Measurements from ENCODE around the gene KRT26.
"Not testable (repeated sequence)": the region's sequence is repeated elsewhere in the genome, so short reads cannot be mapped to it uniquely, and the experiment has no call there.

KRT26 gene, protein sequence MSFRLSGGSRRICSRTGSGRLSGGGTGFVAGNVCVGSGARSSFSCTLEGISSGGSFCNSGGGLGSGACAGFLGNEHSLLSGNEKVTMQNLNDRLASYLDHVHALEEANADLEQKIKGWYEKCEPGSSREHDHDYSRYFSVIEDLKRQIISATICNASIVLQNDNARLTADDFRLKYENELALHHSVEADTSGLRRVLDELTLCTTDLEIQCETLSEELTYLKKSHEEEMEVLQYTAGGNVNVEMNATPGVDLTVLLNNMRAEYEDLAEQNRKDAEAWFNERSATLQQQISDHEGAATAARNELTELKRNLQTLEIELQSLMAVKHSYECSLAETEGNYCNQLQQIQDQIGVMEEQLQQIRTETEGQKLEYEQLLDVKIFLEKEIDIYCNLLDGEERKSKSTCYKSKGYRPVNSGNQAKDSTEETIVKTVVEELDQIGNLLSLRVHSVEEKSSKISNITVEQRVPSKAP

DNA sequence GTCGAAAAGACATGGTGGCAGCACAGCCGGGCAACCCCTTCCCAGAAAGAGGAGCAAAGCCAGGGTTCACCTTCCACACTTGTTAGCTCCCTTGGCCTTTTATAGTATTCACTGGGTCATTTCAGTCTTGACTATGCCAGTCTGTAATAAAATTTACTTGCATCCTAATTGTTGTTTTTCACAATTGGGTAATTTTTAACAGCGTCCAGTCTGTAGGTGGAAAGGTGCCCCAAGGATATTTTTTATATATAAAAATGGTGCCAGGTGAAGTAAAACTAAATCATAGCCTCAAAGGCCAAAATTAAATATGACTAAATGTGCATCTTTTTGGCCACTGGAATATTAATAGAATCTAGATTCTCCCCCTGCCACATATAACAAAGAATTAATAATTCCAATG lies at the start of gene KRT26:
TSS of gene KRT26 (minus strand) at position 101 of the 400 bp plus-strand sequence. CDS start at position 13, 88 bp downstream.
- no peak for DNase-seq (ENCODE audit: low spot score)

DNA sequence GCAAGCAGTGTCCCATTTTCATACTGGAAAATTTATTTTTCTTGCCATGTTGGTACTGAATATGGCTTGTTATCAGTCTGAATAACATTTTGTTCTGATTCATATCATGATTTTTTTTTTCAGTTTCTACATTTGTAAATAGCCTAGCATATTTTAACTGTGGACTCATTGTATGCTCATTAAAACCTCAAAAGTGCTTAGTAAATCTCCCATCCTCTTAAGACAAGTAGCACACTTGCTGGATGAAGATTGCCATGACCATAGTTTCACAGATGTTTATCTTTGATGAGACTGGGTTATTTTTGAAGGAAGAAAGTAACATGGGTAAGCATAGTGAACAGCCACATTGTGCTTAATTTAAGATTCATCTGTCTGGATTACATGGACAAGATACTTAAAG lies 49.5 kb upstream of the KRT26 start:
- no peak for DNase-seq (ENCODE audit: low spot score)

DNA sequence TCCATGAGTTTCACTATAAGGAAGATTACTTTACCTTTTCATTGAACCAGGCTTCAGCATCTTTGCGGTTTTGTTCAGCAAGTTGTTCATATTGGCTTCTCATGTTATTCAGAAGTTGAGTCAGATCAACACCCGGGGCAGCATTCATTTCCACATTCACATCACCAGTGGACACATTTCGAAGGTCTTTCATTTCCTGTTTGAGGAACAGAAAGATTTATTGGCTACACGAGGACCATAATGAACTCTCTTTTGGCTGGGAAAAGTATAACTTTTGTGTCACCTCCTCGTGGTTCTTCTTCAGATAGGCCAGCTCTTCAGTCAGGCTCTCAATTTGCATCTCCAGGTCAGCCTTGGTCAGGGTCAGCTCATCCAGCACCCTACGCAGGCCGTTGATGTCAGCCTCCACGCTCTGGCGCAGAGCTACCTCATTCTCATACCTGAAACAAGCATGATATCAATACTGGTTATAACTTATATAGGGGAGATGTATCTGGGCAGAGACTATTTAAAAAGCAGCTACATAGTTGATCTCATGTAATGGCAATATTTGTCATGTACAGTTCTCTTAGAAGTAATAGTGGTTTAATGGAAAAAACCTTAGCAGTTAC lies 48.3 kb upstream of the KRT26 start:
- DNase-seq (ENCODE audit: low spot score) = no peak

DNA sequence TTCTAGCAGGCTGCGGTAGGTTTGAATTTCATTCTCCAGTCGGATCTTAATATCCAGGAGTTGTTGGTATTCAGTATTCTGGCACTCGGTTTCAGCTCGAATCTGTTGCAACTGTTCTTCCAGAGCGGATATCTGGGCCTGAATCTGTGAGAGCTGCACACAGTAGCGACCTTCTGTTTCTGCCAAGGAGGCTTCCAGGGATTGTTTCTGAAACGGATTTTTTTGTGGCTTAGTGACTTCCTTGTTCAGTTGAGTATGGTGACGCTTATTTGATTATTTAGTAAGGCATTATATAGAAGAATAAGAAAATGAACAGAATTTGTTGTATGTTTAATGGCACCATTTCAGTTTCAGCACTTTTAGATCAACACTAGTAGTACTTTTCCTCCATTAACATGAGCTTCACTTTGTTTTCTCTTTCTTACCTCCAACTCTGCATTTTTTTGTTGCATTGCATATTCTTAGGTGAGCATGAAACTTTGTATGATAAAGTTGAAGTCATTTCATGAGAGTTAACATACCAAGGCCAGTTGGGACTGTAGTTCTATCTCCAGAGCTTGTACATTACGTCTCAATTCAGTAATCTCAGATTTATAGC lies 47.6 kb upstream of the KRT26 start:
- peak; percentile 18 for DNase-seq (ENCODE audit: low spot score)

DNA sequence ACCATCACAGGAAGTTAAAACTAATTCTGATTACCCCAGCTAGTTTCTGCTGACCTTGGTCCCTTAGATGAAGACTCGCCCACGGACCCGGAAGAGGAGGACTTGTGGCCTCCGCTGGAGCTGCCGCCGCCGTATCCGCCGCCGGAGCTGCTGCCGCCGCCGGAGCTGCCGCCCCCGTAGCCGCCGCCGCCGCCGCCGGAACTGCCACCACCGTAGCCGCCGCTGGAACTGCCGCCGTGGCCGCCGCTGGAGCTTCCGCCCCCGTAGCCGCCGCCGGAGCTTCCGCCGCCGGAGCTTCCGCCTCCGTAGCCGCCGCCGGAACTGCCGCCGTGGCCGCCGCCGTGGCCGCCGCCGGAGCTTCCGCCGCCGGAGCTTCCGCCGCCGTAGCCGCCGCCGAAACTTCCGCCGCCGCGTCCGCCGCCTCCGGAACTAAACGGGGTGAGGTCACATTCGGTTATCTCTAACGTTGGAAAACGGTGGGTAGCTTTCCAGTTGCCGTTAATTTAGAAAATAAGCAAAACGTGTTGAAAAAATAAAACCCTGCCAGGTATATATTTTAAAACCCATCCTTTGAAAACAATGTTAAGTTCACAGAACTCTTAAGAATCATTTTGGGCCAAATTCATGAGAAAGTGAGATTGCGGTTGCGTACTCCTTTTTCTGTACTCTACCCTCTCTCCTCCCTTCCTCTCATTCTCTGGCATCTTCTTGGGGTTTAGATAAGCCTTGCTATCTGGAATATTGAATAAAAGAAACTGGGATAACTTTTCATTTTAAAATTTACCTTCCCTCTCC lies 46.9 kb upstream of the KRT26 start:
- DNase-seq (ENCODE audit: low spot score) = peak; percentile 82

DNA sequence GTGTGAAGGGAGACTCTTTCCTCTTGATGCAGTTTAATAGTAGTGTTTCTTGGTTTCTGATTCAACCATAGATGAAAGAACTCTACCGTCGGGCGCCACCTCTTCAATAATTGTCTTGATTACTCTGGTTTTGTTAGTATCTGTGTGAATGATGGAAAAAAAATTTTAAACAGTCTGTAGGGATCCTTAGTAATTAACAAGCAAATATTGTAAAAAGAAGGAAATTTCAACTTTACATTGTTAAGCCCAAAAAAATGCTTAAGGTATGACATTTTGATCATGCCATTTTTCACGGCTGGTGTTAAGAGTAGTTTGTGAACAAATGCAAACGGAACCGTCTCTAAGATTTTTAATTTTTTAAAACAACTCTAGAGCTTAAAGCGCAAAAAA lies 46.3 kb upstream of the KRT26 start:
- no peak for DNase-seq (ENCODE audit: low spot score)

DNA sequence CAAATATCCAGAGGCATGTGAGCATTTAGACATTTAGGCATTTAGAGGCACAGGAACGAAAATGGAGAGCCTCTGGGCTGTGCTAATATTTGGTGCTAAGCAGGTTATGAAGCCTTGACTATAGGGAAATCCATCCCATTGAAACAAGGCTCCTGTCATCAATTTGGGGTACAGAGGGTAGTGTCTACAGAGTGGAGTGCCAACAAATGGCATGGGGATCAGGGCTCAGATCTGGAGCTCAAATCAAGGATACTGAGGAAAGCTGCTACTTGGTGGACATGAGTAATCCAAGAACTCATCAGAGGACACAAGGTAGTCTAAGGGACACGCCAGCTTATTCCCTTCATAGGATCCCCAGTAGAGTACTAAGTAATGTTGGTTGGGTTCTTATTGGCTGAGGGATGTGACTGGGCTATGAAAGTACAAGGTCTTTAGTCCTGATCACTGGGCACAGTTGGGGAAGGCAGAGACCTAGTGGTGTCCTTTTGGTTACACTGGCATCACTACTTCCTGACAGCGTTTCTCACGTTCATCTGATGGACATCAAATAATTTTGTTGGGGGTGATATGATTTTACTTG lies 45.2 kb upstream of the KRT26 start:
- DNase-seq (ENCODE audit: low spot score) = no peak

DNA sequence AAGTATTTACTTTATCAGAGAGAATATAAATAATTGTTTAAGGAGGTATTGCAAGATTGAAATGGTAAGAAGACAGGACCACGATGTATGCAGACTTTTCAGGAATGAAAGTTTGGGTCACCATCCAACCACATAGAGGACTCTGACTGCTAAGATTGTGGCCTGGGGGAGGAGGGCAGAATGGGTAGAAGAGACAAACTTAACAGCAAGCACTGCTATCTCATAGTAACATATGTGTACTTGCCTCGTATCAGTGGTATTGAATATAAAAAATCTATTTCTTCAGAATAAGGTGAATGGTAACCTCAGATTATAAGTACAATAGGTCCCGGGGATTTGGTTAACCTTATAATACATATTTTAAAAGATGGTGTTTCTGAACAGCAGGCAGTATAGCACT lies 44.6 kb upstream of the KRT26 start:
- no peak for DNase-seq (ENCODE audit: low spot score)

DNA sequence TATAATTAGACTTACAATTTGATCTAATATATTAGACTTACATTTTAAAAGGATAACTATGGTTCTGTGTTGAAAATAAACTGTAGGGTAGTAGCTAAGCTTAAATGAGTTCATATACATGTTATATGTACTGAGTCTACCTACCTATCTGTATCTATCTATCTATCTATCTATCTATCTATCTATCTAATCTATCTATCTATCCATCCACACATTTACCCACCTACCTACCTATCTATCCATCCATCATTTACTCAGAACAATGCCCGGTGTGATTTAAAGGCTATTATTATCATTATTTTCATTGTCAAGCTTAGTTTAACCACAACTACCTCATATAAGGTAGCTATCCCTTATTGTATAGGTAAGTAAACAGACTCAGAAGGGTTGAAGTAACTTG lies 43.4 kb upstream of the KRT26 start:
- no peak for DNase-seq (ENCODE audit: low spot score)

DNA sequence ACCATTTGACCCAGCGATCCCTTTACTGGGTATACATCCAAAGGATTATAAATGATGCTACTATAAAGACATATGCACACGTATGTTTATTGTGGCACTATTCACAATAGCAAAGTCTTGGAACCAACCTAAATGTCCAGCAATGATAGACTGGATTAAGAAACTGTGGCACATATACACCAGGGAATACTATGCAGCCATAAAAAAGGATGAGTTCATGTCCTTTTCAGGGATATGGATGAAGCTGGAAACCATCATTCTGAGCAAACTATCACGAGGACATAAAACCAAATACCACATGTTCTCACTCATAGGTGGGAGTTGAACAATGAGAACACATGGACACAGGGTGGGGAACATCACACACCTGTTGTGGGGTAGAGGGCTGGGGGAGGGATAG lies 42.7 kb upstream of the KRT26 start:
- not testable (repeated sequence) for DNase-seq (ENCODE audit: low spot score)

DNA sequence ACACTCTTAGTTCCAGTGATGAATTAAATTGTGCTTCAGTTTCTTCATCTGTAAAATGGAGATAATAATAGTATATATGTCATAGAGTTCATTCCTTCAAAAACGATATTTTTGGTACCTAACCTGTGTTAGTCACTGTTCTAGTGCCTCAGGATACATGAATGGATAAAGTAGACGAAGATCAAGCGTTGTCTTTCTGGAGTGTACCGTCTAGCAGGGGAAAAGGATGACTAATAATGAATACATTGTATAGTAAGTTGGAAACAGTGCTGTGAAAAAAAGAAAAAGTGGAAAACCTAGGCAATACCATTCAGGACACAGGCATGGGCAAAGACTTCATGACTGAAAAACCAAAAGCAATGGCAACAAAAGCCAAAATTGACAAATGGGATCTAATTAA lies 41.8 kb upstream of the KRT26 start:
- DNase-seq (ENCODE audit: low spot score) = no peak

DNA sequence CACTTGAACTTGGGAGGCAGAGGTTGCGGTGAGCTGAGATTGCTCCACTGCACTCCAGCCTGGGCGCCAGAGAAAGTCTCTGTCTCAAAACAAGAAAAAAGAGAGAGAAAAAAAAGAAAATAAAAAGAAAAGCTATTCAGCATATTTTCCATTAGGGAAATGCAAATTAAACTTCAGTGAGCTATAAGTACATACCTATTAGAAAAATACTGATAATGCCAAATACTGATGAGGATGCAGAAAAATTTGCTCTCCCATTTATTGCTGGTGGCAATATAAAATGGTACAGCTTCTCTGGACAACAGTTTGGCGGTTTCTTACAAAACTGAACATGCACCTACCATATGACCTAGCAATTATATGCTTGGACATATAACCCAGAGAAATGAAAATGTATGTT lies 40.6 kb upstream of the KRT26 start:
- no peak for DNase-seq (ENCODE audit: low spot score)

DNA sequence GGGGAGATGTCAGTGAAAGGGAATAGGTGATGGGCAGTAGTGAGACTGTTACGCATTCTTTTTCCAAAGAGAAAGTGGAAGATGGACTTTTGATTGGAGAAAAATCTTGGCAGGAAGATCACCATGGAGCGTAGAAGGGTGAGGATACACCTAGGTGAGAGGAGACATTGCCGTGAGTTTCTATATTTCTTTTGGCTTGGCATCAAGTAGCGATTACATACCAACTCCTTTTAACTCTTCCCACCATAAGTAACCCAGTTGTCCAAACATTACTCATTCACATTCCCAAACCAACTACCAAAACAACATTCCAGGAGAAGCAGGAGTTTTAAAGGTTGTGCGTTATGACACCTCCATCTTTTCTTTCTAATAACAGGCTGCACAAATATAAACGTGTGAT lies 38.5 kb upstream of the KRT26 start:
- DNase-seq (ENCODE audit: low spot score) = no peak

DNA sequence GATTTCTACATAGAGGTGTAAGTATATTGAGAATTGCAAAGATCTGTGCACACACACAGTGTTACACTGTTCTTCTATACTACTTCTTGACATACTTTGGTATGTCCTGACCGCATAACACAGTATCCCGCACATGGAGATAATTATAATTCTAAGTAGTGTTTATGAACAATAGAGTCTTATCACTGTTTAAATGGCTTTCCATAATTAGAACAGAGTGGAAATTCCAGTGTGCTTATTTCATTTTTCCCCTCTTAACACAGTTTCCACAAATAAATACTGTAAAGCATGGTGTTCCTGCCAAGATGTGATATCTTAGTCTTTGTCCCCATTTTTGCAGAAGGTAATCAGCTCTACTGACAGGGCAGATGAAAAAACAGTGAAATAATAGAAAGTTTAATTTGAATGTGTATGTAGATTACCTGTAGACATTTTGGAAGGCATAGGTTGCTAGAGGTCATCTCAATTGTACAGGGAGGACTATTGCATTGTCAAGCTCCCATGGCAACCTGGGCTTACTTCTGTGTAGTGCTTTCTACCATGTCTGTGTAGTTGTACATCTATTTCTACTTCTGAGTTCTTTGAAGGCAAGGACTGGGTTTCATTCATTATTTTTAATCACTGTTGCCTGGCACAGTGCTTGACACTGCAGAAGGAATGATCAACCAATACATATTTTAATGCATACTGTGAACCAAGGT lies 37.9 kb upstream of the KRT26 start:
- DNase-seq (ENCODE audit: low spot score) = no peak

DNA sequence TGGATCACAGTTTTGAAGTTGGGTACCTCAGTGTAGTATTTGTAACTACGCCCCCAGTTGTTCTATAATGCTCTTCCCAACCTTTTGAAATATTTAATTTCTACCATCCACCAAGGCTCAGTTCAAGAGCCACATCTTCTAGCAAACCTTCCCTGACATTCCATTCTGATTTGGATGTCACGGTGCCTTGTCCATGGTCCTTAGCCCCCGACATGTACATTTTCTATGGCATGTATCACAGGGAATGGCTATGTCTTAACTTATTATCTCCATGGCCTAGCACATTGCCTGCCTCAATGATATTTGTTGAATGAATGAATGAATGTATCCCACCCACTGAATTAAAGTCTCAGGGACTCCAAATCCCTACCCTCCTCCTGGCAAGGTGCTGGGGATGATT lies 34.1 kb upstream of the KRT26 start:
- DNase-seq (ENCODE audit: low spot score) = no peak

DNA sequence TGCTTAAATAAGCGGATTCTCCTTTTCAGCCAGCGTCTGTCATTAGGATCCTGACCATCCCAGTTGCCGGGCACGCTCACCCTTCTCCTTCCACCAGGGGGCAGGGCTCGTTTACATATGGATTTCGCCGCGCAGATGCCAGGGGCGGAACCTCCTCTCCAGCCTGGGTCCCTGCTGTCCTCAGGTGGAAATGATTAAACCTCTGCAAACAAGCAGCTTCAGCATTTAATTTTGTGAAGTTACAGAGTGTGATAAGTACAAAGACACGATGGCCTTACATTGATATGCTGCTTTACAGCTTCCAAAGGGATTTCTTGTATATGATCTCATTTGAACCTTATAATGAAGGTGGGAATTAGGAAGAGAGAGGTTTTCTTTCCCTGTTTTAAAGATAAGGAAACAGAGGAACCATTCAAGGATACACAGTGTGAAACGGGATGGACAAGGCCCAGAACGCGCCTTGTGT lies 31.6 kb upstream of the KRT26 start:
- DNase-seq (ENCODE audit: low spot score) = peak; percentile 84

DNA sequence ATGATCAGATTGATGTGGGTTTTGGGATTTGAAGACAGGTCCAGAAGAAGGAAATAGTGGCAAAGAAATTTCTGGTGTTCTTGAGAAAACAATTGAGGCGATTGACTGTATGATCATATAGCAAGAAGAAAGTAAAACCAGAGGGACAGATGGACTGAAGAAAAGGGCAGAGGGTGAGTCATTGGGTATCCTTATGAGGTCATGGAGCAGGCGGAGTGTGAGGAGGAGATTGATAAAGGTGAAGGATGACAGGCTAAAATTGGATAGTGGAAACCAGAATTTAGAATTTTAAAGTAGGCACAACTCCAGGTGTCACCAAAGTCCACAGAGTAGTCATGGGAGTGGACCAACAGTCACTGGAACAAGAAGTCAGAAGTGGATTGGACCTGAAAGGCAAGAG lies 29.2 kb upstream of the KRT26 start:
- DNase-seq (ENCODE audit: low spot score) = no peak

DNA sequence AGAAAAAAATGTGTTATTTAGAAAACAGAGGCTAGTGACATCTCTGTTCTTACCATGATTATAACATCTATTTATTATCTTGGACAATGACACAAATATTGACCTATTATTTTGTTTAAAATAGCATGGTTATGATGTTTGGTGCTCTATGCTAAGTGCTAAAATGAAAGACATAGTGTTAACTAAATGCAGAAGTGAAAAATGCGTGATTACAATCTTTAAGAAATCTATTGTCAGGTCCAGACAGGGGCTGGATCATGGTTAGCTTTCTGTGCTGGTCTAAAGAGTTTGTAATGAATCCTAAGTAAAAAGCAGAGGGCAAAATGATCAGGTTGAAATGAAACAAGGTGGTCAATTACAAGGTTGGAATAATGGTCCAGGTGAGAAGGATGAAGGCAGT lies 28.4 kb upstream of the KRT26 start:
- no peak for DNase-seq (ENCODE audit: low spot score)

DNA sequence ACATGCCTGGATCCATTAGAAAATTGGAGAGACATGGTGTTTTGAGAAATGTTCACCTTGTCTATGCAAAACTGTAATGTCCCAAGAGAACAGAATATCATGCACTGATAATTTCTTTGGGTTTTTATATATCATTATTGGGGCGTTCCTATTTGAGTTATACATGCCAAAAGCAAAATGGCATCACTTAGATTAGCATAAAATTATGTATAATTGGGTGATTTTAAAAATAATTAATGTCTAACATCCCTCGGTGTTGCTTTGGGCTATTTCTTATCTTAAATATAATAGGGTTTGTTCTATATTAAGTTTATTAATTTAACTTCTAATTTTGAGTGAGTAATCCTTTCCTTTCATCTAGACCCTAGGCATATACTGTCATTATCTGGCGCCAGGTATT lies 27.9 kb upstream of the KRT26 start, which contains the start of gene KRT28:
TSS of gene KRT28 (minus strand) at position 101 of the 400 bp plus-strand sequence. CDS start at position 35, 66 bp downstream.
- DNase-seq (ENCODE audit: low spot score) = no peak

DNA sequence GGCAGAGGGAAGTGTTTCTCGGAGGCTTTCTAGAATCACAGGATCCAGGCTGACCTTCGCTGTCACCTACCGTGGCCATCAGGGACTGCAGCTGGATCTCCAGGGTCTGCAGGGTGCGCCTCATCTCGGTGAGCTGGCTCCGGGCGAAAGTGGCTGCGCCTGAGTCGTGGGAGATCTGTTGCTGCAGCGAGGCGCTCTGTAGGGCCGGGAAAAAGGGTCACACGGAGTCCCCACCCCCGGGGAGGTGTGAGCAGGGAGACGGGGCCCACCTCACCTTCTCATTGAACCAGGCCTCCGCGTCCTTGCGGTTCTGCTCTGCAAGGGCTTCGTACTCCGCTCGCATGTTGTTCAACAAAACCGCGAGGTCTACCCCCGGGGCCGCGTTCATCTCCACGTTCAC lies 24.8 kb upstream of the KRT26 start:
- no peak for DNase-seq (ENCODE audit: low spot score)

DNA sequence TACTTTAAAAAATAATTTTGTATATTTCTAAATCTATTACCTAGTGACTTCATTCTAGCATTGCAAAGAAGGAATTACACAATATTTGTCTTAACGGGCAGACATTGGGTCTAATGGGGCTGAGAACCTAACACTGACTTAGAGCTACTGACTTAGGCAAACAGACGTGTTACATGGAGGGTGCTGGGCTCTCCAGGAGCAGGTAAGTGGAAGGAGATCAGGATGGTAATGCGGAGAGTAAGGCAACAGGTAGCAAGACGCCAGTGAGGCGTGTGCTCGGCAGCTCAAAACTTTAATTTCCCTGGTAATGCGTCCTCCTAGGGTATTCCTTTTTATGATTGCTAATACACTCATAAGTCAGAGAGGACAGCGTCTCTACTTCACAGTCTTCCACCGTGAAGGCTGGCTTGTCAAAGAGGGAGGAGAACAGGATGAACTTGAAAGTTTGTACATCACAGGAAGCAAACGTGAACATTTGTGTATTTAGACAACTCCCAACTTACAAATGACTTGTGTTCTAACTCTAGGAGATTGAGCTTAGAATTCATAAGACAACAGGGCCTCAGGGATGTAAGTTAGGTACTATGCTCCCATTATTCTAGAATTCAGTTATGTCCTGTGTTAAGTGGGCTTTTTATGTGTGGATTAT lies 23.1 kb upstream of the KRT26 start:
- DNase-seq (ENCODE audit: low spot score) = no peak

All from AG08395 (cell line).